GM18498 (cell line): ENCODE data around the gene SPACA7.

Experiments used
- ATAC-seq: cut with Tn5 transposase; IDR thresholded peaks from one replicate; pipeline ENCODE4 v1.9.1; 2021; ENCODE audit warnings: mild to moderate bottlenecking, moderate library complexity; ENCODE audit not compliant: unreplicated experiment

SPACA7 gene

GRCh38 chr13:112376050-112376681 lies at the start of gene SPACA7:
Gene SPACA7 (plus strand): TSS chr13:112376355. CDS start chr13:112376386, 31 bp downstream.
- ATAC-seq: no peak

DNA sequence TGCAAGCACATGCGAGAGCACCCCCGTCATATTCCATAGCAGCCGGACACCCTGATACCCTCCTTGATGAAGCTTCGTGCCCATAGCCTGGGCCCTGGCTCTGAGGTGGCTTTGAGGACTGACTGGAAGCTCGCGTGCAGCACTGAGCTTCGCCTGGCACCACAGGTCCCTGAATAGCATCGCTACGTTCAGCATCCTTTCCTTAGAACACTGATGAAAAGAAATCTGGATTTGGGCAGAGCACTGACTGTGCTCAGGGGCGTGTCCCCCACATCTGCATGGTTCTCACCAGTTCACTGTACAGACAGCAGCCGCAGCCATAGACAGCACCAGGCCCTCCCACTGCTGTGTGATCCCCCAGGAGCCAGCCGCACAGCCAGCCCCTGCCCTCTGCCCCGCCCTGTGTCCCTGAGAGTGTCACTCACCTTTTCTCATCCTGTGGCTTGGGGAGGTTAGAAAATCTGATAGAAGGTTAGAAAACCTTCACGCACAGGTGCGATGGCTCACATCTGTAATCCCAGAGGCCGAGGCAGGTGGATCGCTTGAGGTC lies 49.3 kb upstream of the SPACA7 start:
- ATAC-seq: no peak

DNA sequence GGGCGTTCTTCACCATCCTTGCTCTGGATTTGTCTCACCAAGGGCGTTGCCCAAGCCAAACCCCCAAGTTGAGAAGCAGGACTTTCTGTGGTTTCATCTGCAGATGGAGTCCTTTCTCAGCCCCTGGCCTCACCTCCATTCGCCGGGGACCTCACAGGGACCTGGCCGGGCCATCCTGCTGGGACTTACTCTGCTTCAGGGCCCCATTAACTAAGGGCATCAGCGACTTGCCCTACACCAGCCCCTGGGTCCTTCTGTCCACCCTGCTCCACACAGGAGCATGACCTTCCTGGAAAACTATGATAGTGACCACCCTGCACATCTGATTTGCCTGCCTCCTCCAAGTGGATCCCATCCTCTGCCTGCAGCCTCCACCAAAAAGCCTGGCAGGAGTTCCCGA lies 47.2 kb upstream of the SPACA7 start:
- ATAC-seq: no peak

GRCh38 chr13:112329376-112329775 lies 46.8 kb upstream of the SPACA7 start:
- ATAC-seq: no peak

GRCh38 chr13:112330066-112330465 lies 46.1 kb upstream of the SPACA7 start:
- no peak for ATAC-seq

DNA sequence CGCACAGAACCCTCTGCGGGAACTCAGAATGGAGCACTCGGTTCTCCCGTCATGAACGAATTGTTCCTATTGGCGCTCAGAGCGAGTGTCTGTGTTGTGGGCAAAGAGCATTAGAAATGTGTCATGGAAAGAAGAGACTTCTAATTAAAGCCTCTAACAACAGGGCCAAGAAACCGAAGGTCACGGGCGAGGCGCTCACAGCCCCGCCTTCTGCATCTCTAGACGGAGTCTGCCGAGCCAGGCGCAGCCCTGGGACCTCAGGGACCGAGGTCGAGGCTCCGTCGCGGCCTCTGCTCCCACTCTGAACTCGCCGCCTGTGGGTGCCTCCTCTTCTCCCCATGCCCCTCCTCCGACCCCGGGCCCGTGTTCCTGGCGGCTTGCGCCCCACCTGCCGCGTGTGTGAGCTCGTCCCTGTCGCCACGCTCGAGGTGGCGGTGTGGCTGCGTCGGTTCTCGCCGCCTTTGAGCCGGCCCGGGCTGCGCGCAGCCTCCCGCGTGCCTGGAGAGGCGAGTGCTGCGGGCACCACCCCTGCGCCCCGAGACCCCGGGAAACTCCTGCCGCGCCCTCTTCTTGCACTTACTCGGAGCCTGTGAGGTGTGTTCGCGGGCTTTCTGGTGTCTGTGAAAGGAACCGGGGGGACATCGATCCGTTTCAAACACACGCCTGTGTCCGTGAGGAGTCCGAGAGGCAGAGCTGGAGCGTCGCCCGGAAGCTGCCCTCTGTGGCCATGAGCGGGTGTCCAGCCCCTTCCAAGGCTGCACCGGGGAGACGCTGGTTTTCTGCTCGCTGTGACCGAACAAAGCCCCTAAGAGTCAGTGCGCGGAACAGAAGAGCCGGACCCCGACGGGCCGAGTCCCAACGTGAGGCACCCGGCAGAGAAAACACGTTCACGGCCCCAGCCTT lies 45.4 kb upstream of the SPACA7 start:
- no peak for ATAC-seq

DNA sequence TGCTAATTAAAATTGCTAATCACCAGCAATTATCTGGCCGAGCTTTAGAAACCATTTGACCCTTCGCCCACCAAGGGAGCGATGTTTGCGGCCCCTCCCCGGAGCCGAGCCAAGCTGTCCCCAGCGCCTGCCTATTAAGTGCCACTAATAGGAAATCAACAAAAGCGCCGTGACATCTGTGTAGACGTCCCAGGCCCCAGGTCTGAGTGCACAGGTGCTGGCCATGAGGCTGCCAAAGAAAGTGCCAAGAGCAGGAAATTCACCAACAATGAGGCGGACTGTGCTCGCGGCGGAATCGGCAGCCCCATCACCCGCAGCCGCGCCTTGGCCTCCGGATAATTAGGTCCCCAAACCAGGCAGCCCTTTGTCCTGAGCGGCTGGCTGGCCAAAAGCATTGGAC lies 44.5 kb upstream of the SPACA7 start:
- no peak for ATAC-seq

GRCh38 chr13:112332727-112333126 lies 43.4 kb upstream of the SPACA7 start:
- no peak for ATAC-seq

- ATAC-seq: no peak
Measured at GRCh38 chr13:112333756-112334543, 42.2 kb upstream of the SPACA7 start.

DNA sequence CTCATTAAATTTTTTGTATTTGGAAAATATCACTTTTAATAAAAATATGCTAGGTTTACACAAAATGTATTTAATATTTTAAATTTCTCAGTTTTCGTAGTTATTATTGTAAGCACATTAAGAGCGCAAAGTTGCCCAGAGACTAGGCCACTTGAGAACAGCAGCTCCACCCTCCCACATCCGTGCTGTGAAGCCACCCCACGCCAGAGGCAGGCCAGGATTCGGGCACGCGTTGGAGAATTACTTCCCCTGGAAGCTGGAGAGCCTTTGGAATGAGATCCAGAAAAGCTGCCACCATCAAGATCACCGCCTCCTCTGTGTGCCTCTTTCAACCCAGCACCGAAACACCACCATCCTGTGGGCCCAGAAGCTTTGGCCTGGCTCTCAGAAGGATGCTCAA lies 41.0 kb upstream of the SPACA7 start:
- no peak for ATAC-seq

DNA sequence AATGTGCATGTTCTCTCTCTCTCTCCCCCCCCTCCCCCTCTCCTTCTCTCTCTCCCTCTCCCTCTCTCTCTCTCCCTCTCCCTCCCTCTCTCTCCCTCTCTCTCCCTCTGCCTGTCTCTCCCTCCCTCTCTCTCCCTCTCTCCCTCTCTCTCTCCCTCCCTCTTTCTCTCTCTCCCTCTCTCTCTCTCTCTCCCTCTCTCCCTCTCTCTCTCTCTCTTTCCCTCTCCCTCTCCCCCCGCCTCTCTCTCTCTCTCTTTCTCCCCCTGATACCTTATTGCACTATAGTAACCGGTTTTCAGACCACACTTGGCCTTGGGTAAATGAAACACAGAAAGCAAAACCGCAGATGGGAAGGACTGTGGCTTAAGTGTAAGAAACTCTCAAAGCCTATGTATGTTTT lies 34.7 kb upstream of the SPACA7 start:
- no peak for ATAC-seq

DNA sequence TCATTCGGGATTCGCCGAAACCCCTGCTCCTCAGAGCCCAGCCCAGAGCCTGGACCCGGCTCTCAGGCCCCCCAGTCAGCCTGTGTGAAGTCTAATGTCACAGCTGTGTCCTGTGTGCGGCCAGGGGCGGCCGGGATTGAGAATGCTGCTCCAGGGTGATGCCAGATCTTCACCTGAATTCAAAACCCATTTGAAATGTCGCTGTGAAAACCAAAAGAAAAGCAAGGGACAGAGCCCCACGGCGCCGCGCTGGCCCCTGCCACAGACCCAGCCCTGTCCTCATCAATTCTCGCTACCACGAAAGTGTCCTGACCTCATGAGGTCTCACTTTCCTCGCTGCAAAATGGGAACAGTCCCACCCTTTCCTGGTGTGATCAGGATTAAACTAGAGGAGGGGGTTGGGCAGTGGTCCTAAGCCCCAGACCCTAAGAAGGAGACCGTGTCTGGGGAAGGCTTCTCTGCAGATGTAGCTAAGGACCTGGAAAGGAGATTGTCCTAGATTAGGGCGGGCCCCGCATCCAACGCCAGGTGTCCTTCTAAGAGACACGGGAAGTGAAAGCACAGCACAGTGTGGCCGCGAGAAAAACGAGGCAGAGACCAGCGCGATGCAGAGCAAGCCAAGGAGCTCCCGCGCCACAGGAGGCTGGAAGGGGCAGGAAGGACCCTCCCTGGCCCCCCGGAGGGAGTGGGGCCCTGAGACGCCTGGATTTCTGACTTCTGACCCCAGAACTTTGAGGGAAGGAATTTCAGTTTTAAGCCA lies 34.0 kb upstream of the SPACA7 start:
- ATAC-seq: no peak

- ATAC-seq: no peak
Measured at GRCh38 chr13:112342841-112343361, 33.3 kb upstream of the SPACA7 start.

DNA sequence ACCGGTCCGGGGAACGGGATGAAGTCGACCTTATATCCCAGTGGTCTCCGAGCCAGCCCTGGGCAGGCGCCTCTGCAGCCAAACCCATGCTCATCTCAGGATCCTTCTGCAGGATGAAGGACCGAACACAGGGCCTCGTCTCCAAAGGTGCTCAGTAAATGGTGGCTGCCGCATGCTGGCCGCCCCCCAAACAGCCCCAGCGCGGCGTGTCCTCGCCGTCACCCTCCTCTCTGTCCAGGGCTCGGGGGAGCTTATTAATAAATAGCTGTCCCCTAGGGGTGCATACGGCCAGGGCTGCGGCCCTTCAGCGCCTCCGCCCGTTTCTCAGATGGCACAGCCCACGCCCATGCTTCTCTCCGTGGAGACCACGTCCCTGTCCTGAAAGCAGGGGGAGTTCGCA lies 32.6 kb upstream of the SPACA7 start:
- no peak for ATAC-seq

DNA sequence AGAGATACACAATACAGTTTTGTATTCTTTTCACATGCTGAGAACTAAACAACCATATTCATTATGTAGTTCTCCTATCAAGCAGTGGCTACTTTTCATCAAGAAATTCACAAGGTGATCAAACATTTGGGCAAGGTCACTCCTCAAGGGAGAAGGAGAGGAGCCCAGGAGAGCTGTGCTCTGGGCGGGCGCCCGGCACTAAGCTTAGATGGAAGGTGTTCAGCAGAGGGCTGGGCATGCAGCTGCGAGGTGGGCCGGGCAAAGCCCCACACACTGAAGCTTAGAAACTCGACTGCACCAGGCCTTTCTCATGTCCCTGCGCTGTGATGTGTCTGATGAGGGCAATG lies 30.4 kb upstream of the SPACA7 start:
- ATAC-seq: no peak

DNA sequence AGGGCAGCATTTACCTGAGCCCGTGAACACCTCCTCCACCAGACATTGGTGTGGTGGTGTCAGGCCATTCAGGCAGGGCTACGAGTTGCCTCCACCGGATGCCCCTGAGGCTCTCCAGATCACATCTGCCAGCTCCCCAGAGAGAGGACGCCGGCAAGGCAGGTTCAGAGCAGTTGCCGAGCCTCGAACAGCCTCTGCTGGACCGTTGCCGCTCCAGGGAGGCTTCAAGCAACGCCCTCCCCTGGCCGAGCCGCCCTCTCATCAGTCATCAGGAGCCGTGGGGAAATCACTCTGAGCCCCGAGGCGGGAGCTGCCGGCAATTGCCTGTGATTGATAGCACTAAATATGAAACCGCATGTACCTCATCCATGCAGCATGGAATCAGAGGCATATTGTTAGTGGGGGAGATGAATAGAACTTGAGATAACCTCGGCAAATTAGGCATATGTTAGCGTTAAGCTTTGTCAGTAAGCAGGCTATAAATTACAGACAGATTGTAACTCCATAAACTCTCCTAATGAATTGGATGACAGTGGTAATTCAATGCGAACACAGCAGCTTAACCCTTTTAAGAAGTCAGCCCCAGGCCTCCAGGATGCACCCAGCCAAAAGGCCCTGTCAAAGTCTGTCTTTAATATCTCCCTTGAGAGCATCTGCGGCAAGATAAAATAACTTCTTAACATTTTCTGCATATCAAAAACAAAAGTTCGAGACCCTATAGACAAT lies 29.8 kb upstream of the SPACA7 start:
- ATAC-seq: no peak

- no peak for ATAC-seq
Measured at GRCh38 chr13:112346899-112347229, 29.3 kb upstream of the SPACA7 start.

DNA sequence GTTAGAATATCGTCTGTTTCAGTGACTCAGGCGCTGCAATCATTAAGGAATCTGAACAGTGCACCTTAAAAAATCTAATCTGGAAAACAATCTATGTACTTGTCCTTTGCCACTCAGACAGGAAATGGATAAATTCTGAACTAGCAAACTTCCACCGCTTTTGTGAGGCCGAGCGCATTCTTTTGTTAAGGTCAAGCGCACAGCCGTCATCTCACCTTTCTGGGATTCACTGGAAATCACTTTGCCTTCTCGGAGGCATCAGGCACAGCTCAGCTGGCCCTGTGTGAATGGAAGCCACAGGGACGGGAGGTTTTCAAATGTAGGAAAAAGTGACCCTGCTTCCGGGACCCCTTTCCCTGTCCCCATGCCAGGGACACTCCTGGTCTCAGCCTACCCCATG lies 28.2 kb upstream of the SPACA7 start:
- no peak for ATAC-seq

- ATAC-seq: no peak
Measured at GRCh38 chr13:112348642-112349345, 27.4 kb upstream of the SPACA7 start.
